ENCODE data around the gene KCTD19.

KCTD19 gene

DNA sequence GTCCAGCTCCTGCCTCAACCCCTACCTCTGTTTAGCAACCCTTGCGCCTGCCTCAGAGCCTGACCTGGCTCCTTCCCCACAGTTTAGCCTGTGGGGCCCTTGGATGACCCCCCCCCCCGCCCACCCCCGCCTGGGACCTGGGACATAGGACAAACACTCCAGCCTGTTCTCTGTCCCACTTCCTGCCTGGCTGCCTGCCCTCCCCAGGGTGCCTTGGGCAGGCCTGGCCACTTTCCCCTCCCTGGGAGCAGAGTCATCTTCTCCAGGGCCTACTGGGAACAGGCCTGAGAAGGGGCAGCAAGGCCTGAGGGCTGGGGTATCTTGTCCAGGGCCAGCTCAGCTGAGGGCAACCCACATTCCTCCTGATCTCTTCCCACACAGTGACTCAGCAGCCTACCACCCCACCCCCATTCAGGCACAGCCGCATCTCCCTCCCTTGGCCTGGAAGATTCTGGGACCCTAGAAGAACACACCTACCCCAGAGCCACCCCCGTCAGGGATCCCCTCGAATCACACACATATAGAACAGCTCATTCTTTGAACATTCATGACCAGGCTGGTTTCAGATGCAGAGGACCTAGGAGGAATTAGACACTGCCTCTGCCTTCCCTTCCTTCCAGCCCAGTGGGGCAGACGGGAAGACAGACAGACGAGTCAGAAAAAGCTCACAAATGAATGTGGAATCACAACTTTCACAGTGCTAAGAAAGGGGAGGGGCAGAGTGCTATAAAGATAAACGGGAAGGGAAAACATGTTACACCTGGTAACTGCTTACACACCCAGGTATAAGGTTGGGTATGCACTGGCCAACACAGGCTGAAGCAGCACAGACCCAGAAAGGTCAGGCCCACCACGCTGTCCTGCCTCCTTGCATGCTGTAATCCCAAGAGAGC, 85.3 kb downstream of the KCTD19 start:
- DNase-seq = no peak

DNA sequence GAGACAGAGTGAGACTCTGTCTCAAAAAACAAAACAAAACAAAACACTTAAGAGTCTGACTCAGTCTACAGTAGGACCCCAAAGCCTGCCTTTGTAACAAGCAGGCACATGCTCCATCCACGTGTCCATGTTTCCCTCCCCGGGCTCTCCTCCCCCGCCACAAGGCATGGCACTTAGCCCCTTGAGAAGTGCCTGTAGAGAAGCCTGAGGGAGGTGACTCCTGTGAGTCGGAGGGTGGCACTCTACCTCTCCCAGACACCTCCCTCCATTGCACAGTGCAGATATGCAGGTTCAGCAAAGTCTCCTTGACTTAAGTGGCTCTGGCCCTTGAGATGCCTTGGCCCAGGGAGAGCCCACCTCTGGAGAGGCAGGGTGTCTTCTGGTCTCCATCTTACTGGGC, 86.0 kb downstream of the KCTD19 start:
- DNase-seq = no peak
